Keratinocyte (primary cell): ENCODE data around the gene CERKL.

Source experiments
- CTCF ChIP-seq, 3 experiments: IDR thresholded peaks in 1 of 3; conservative IDR thresholded peaks in 1 of 3; optimal IDR thresholded peaks in 1 of 3; 2 replicates in 2 of 3; 3 replicates in 1 of 3; pipeline versions ENCODE3 to v1.5.1; 2011; ENCODE audit warnings: low read length in 3 of 3, mild to moderate bottlenecking in 3 of 3, moderate library complexity in 2 of 3, control low read depth in 1 of 3, inconsistent platforms in 1 of 3; ENCODE audit not compliant: insufficient read depth in 2 of 3; ENCODE audit errors: extremely low read depth in 1 of 3
- EZH2 ChIP-seq: IDR thresholded peaks from one replicate; pipeline ENCODE4 v1.6.1; 2012; ENCODE audit warnings: inconsistent platforms, mild to moderate bottlenecking, low read length, moderate library complexity

GRCh38 chr2:181697126-181697525 is 40.2 kb upstream of the CERKL start:
- no peak for TF ChIP-seq CTCF (optimal IDR thresholded peaks at IDR 0.05 in 1 of 3, IDR thresholded peaks at IDR 0.05 in 1 of 3, conservative IDR thresholded peaks at IDR 0.05 in 1 of 3; ENCODE audit: extremely low read depth in 1 of 3, insufficient read depth in 2 of 3, low read length in 3 of 3)
- TF ChIP-seq EZH2, result no peak
